ENCODE results near the gene POLG. TPM values are rescaled to one million over a fixed set of nuclear protein-coding genes. Genes with fewer than 3 reads are reported as not detected.

POLG gene
- total RNA-seq, 1 donor from 2014 or later: 144 TPM

DNA sequence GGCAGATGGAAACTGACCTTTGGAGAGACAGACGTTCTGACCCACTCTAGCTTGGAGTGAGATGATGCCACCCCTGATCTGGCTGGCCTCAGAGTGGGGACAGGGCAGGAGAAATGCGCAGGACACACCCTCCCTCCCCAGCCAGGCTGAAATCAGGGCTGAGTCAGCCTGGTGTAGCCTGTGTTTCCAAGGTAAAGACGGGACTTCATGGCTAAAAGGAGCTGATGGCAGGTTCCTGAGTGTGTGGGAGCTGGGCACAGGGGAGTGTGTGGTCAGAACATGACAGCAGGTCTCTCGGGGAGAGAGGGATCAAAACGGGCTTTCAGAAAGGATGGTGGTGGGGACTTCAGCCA, 14.6 kb upstream of the POLG start:
- ATAC-seq (ENCODE audit: low read depth) (no peak), DNase-seq (no peak)
- ChIA-PET CTCF (interaction anchor here (1.2 kb wide), 1 partner anchor 9 kb away, joined by 7 read pairs; no protein-coding TSS in a partner anchor), POLR2A (no interaction called here)
- Mint-ChIP-seq H3K9me3 (no peaks in the 10 kb centered on the region), H3K27ac (no peak overlapping the region), H3K4me3 (no peak overlapping the region), H3K36me3 (ENCODE audit: low read depth) (no peaks in the 10 kb centered on the region), H3K4me1 (no peaks in the 10 kb centered on the region), H3K27me3 (peaks cover 30% of the 10 kb centered on the region)
- TF ChIP-seq, protein P1, sequence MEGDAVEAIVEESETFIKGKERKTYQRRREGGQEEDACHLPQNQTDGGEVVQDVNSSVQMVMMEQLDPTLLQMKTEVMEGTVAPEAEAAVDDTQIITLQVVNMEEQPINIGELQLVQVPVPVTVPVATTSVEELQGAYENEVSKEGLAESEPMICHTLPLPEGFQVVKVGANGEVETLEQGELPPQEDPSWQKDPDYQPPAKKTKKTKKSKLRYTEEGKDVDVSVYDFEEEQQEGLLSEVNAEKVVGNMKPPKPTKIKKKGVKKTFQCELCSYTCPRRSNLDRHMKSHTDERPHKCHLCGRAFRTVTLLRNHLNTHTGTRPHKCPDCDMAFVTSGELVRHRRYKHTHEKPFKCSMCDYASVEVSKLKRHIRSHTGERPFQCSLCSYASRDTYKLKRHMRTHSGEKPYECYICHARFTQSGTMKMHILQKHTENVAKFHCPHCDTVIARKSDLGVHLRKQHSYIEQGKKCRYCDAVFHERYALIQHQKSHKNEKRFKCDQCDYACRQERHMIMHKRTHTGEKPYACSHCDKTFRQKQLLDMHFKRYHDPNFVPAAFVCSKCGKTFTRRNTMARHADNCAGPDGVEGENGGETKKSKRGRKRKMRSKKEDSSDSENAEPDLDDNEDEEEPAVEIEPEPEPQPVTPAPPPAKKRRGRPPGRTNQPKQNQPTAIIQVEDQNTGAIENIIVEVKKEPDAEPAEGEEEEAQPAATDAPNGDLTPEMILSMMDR (IDR thresholded peaks at IDR 0.05): no peak
- intact Hi-C loops (cut with micrococcal nuclease): no loop called here

DNA sequence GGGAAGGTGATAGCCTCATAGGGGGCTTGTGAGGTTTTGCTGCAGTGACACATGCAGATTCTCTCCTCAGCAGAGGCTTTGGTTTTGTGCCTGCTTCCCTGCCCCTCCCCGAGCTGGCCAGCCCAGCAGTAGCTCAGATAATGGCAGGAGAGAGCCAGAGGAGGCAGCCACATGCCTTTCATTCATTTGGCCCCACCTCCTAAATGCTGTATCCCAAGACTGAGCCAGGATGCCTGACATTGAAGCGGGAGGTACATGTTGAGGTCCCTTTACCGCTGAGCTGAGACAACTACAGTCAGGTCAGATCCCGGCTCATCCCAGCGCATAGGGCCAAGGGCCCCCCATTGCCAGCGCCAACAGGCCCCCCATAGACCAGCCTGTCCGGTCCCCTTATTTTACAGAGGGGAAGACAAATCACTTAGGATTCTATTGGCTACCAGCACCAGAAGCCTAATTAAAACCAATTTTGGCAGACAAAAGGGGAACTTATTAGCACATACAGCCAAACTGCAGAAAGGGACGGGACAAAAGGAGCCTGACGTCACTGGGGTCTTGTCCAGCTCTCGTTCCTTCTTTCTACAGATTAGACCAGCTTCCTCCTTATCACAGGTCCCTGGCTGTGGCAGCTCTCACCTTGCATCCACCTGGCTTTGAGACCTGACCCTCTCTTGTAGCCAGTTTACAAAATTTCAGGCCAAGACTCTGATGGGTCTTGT, 12.1 kb upstream of the POLG start:
- intact Hi-C loops (cut with micrococcal nuclease): no loop called here
- Mint-ChIP-seq H3K4me3 (no peak overlapping the region), H3K36me3 (ENCODE audit: low read depth) (no peaks in the 10 kb centered on the region), H3K9me3 (no peaks in the 10 kb centered on the region), H3K4me1 (no peaks in the 10 kb centered on the region), H3K27me3 (peaks cover 27% of the 10 kb centered on the region), H3K27ac (no peak overlapping the region)
- no peak for DNase-seq
- POLR2A ChIA-PET: no interaction called here
- no peak for ATAC-seq (ENCODE audit: low read depth)
- TF ChIP-seq, protein P1 (IDR thresholded peaks at IDR 0.05): no peak
- CTCF ChIA-PET: no interaction called here

DNA sequence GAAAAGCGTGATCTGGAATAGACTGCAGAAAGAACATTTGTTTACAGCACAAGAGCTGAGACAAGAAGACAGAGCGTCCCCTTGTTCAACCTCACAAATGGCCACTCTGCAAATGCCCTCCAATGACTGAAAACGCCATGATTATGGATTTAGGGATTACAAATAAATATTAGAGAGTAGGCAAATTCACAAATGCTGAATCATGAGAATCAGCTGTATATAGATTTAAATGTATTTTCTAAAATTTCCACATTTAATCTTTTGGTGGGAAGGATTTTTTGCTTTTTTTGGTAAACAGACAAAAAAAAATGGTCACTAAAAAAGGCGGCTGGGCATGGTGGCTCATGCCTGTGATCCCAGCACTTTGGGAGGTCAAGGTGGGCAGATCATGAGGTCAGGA, 10.6 kb upstream of the POLG start:
- H3K4me3 Mint-ChIP-seq: no peak overlapping the region
- no peaks in the 10 kb centered on the region for H3K36me3 Mint-ChIP-seq (ENCODE audit: low read depth)
- intact Hi-C loops (cut with micrococcal nuclease): no loop called here
- H3K27me3 Mint-ChIP-seq: peaks cover 22% of the 10 kb centered on the region
- no peak for ATAC-seq (ENCODE audit: low read depth)
- TF ChIP-seq, protein P1 (IDR thresholded peaks at IDR 0.05): no peak
- H3K27ac Mint-ChIP-seq: no peak overlapping the region
- DNase-seq: no peak
- ChIA-PET POLR2A (no interaction called here), CTCF (interaction anchor here (1.7 kb wide), 1 partner anchor 14 kb away, joined by 7 read pairs; no protein-coding TSS in a partner anchor)
- no peaks in the 10 kb centered on the region for H3K4me1 Mint-ChIP-seq
- H3K9me3 Mint-ChIP-seq: no peaks in the 10 kb centered on the region

DNA sequence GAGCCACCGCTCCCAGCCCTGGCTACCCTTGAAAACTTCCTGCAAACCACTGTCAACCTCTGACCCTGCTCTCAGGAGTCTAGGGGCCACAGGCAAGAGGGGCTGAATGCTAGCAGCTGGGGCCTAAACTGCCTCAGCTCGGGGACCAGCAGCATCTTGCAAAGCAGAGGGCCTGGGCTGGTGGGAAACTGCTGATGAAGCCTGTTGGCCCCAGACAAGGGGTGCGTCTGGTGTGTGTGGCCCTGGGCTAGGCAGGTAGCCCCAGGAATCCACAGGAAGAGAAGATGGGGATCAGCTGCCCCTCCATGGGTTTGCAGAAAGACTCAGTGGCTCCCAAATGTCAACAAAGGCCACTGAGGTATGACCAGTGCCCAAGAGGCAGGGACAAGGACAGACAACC, 8.2 kb upstream of the POLG start:
- H3K27ac Mint-ChIP-seq: no peak overlapping the region
- no peaks in the 10 kb centered on the region for H3K9me3 Mint-ChIP-seq
- ATAC-seq (ENCODE audit: low read depth): no peak

DNA sequence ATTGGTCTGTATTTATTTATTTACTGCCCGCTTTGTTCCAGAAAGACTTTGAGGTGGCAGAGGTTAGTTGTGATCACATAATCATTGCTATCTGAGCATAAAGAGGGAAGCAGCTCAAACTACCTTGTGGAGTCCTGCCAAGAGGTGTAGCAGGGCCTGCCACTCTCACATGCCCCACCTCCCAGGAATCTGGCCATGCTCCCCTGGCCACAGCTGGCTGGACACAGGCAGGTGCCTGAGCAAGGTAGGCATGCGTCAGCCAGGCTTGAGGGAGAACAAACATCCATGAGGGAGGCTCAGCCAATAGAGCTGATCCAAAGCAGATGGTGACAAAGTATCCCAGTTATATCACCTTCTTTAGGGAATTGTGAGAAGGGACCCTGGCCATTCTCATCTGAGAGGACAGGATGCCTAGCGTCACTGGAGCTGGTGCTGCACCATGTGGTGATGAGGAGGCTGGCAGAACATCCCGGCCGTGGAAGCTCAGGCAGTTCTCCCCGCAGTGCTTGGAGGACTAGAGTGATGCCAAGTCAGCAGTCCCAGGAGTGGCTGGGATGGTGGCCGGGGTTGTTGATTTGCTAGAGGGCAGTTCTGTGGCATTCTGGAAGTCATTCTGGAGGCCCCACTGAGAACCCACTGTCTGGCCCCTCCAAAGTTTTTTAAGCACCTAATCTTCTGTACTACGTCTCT, 6.8 kb upstream of the POLG start:
- POLR2A ChIA-PET: no interaction called here
- TF ChIP-seq, protein P1 (IDR thresholded peaks at IDR 0.05): no peak
- no peak overlapping the region for H3K4me3 Mint-ChIP-seq
- no peaks in the 10 kb centered on the region for H3K36me3 Mint-ChIP-seq (ENCODE audit: low read depth)
- intact Hi-C loops (cut with micrococcal nuclease): no loop called here
- no peak for ATAC-seq (ENCODE audit: low read depth)
- H3K27me3 Mint-ChIP-seq: peaks cover 10% of the 10 kb centered on the region
- H3K9me3 Mint-ChIP-seq: no peaks in the 10 kb centered on the region
- no peak for DNase-seq
- no peak overlapping the region for H3K27ac Mint-ChIP-seq
- H3K4me1 Mint-ChIP-seq: no peaks in the 10 kb centered on the region
- CTCF ChIA-PET: interaction anchor here (1.7 kb wide), 1 partner anchor 17 kb away, joined by 5 read pairs; no protein-coding TSS in a partner anchor

More for the DNA sequence above, 8.2 kb upstream of the POLG start:
- intact Hi-C loops (cut with micrococcal nuclease): no loop called here
- Mint-ChIP-seq H3K27me3 (peaks cover 10% of the 10 kb centered on the region), H3K4me3 (no peak overlapping the region), H3K4me1 (no peaks in the 10 kb centered on the region), H3K36me3 (ENCODE audit: low read depth) (no peaks in the 10 kb centered on the region)
- DNase-seq: no peak
- TF ChIP-seq, protein P1 (IDR thresholded peaks at IDR 0.05): no peak
- ChIA-PET CTCF (no interaction called here), POLR2A (no interaction called here)
